Measurements from ENCODE around the gene IZUMO1. TPM values are rescaled to one million over a fixed set of nuclear protein-coding genes. Genes with fewer than 3 reads are reported as not detected.

Gene IZUMO1
- total RNA-seq (2012; rRNA removed) (not detected in 2 replicates), polyA plus RNA-seq (2012; rRNA removed) (not detected in 2 replicates), Bru-seq, nascent RNA (percentile 8 among the genes with signal in this experiment), BruChase-seq, experiment 1, labeled RNA remaining after a 6-hour chase (percentile 10 among the genes with signal in this experiment), BruChase-seq, experiment 2, labeled RNA remaining after a 2-hour chase (not detected)
- not detected in 2 replicates for polyA plus RNA-seq (2012; cell fraction: cytosol; rRNA removed)
- 0.05 and 0.07 TPM in 2 replicates for polyA plus RNA-seq (2012; cell fraction: nucleus; rRNA removed; ENCODE audit: low replicate concordance)
- long read RNA-seq: 0 reads

- no peaks in the 10 kb centered on the region for H4K20me1 ChIP-seq (ENCODE audit: insufficient read depth, low read length)
- DNase-seq: peak; percentile 90
- peak within 1 kb of the TSS; percentile 40 for H2AK5ac ChIP-seq (ENCODE audit: low read depth, low read length)
- TF ChIP-seq MXI1 (IDR thresholded peaks at IDR 0.05; ENCODE audit: borderline replicate concordance, low read depth, low read length) (no peak), MAFK (IDR thresholded peaks at IDR 0.05; ENCODE audit: low read depth, low read length) (no peak), FOS (IDR thresholded peaks at IDR 0.05; ENCODE audit: low read depth, low read length) (no peak), RCOR1 (IDR thresholded peaks at IDR 0.05; ENCODE audit: insufficient replicate concordance, low read length) (no peak), RAD21 (IDR thresholded peaks at IDR 0.05; ENCODE audit: low read length) (no peak), SMC3 (IDR thresholded peaks at IDR 0.05; ENCODE audit: low read depth, low read length) (no peak), NFE2L2 (IDR thresholded peaks at IDR 0.05; ENCODE audit: low read depth, low read length) (no peak), CHD1 (IDR thresholded peaks at IDR 0.05; ENCODE audit: low read depth, low read length) (no peak), ELK1 (IDR thresholded peaks at IDR 0.05; ENCODE audit: borderline replicate concordance, low read depth, low read length) (no peak), CEBPB (IDR thresholded peaks at IDR 0.05; ENCODE audit: low read depth, low read length) (no peak), RFX5 (IDR thresholded peaks at IDR 0.05; ENCODE audit: low read depth, low read length) (no peak), POLR2A (IDR thresholded peaks at IDR 0.05; ENCODE audit: low read depth, low read length) (no peak), CTCF (conservative IDR thresholded peaks at IDR 0.05; ENCODE audit: low read depth, low read length) (no peak)
- H3K4me2 ChIP-seq (ENCODE audit: low read depth, low read length): peak within 1 kb of the TSS; percentile 66
- H2AFZ ChIP-seq (replicated peaks; ENCODE audit: low read length, poor library complexity): peak within 1 kb of the TSS; percentile 96
- H3K79me1 ChIP-seq (ENCODE audit: low read depth in 1 of 2, low read length in 2 of 2): no peaks in the 10 kb centered on the region
- peak within 1 kb of the TSS; percentile 53 for H3K14ac ChIP-seq (replicated peaks; ENCODE audit: low read depth, low read length)
- peak within 1 kb of the TSS; percentile 41 for H2BK5ac ChIP-seq (ENCODE audit: low read depth, low read length, poor library complexity, severe bottlenecking)
- POLR2A ChIA-PET (ENCODE audit: unreplicated experiment): no interaction called here
- peak within 1 kb of the TSS; percentile 58 for H2BK120ac ChIP-seq (ENCODE audit: low read depth, low read length)
- H3K18ac ChIP-seq (ENCODE audit: low read depth, low read length): no peak within 1 kb of the TSS
- in situ Hi-C loops (cut with MboI; ENCODE audit: low sequenced_read_pairs) (no loop called here), dilution Hi-C loops (cut with HindIII; ENCODE audit: low sequenced_read_pairs, unreplicated experiment) (no loop called here), intact Hi-C loops (cut with micrococcal nuclease) (no loop called here)
- peak within 1 kb of the TSS; percentile 50 for H3K4me3 ChIP-seq (ENCODE audit: insufficient read depth, low read depth, low read length)
- CTCF ChIA-PET: interaction anchor here (1.1 kb wide), 1 partner anchor 12 kb away, joined by 3 read pairs; no protein-coding TSS in a partner anchor
- peak within 1 kb of the TSS; percentile 32 for H4K5ac ChIP-seq (ENCODE audit: low read depth, low read length)
- 0% methylated on average over 3 of the region's 31 CpGs; no CpG with 5 or more reads in 1 of the 2 experiments for WGBS, 2 experiments (ENCODE audit: extremely low coverage in 2 of 2, insufficient read length in 1 of 2)
- peak within 1 kb of the TSS; percentile 23; the same call in 1 of the 2 replicates for H3K27ac ChIP-seq (ENCODE audit: insufficient read depth, low read length)
- H3K9ac ChIP-seq (ENCODE audit: low read depth, low read length): 0 out of 2 replicates have a peak within 1 kb of the TSS, but pooled peaks have one; percentile 5
- H4K91ac ChIP-seq (ENCODE audit: insufficient read depth, low read depth, low read length): 0 out of 2 replicates have a peak within 1 kb of the TSS, but pooled peaks have one; percentile 17
- peak within 1 kb of the TSS; percentile 79 for H2AK9ac ChIP-seq (replicated peaks; ENCODE audit: low read depth, low read length, poor library complexity)
- no peak within 1 kb of the TSS; the same call in 2 of the 3 replicates for H2BK15ac ChIP-seq (ENCODE audit: low read depth, low read length)
- H4K8ac ChIP-seq (ENCODE audit: low read depth in 2 of 2, low read length in 2 of 2): peak within 1 kb of the TSS; percentile 28 to 99; a peak in 3 of 4 replicates
- no peaks in the 10 kb centered on the region for H3K9me1 ChIP-seq (ENCODE audit: insufficient read depth, low read length)
- H3K23ac ChIP-seq (ENCODE audit: low read depth, low read length): 0 out of 2 replicates have a peak within 1 kb of the TSS, but pooled peaks have one; percentile 19
- peak; percentile 97 for ATAC-seq (ENCODE audit: low read depth)
- peak within 1 kb of the TSS; percentile 79 for H3K4ac ChIP-seq (ENCODE audit: low read depth, low read length)
- no peaks in the 10 kb centered on the region for H3K9me3 ChIP-seq (ENCODE audit: control insufficient read depth, insufficient read depth, low read length)
- H3K56ac ChIP-seq (ENCODE audit: extremely low read depth, insufficient read depth, low read length): no peak within 1 kb of the TSS; the same call in 1 of the 2 replicates
- H3K27me3 ChIP-seq (ENCODE audit: control insufficient read depth, insufficient read depth, low read length): peaks cover 10% of the 10 kb centered on the region
- BruUV-seq (replicated peaks): no TSS peak
- H2BK20ac ChIP-seq (ENCODE audit: low read depth, low read length): peak within 1 kb of the TSS; percentile 41; the same call in 1 of the 2 replicates
- H3K36me3 ChIP-seq (ENCODE audit: control insufficient read depth, insufficient read depth, low read length): no peaks in the 10 kb centered on the region
- no peaks in the 10 kb centered on the region for H3K4me1 ChIP-seq (ENCODE audit: control insufficient read depth, insufficient read depth, low read length)
Observed at GRCh38 chr19:48746738-48747575, at the start of gene IZUMO1. Gene IZUMO1, minus strand, starts transcription at chr19:48746909. Its CDS starts 1,050 bp downstream, at chr19:48745859.
